OCI-LY1 (cell line): ENCODE measurements around the gene CENPO.

Experiments used
- H2AFZ ChIP-seq: fragments of 200-600 bp; sonication (generic), shearing (Covaris generic); 2 replicates; pipeline ENCODE4 v1.6.0; 2014; ENCODE audit warnings: antibody characterized with exemption, mild to moderate bottlenecking, low read length
- H3F3A ChIP-seq: fragments of 200-600 bp; sonication (generic), shearing (Covaris generic); 2 replicates; pipeline ENCODE4 v1.6.0; 2014; ENCODE audit warnings: mild to moderate bottlenecking, antibody characterized with exemption, low read length, moderate library complexity; ENCODE audit not compliant: insufficient read depth
- H3K27ac ChIP-seq: fragments of 200-600 bp; sonication (generic); 2 replicates; pipeline ENCODE4 v1.5.1; 2014; ENCODE audit warnings: low read length, mixed run types, mild to moderate bottlenecking, low read depth; ENCODE audit not compliant: poor library complexity, severe bottlenecking
- H3K27me3 ChIP-seq: fragments of 200-600 bp; sonication (generic); 2 replicates; pipeline ENCODE4 v1.6.0; 2014; ENCODE audit warnings: antibody characterized with exemption, mild to moderate bottlenecking, low read length, moderate library complexity; ENCODE audit not compliant: insufficient read depth
- H3K36me3 ChIP-seq: fragments of 200-600 bp; sonication (generic); 2 replicates; pipeline ENCODE4 v1.6.1; 2014; ENCODE audit warnings: mild to moderate bottlenecking, antibody characterized with exemption, low read length, moderate library complexity, mixed read lengths; ENCODE audit not compliant: insufficient read depth
- H3K4me1 ChIP-seq: fragments of 200-600 bp; sonication (generic); 2 replicates; pipeline ENCODE4 v1.5.1; 2014; ENCODE audit warnings: mild to moderate bottlenecking, low read length, moderate library complexity; ENCODE audit not compliant: insufficient read depth, severe bottlenecking
- H3K4me2 ChIP-seq: fragments of 200-600 bp; sonication (generic), shearing (Covaris generic); 2 replicates; pipeline ENCODE4 v1.6.1; 2014; ENCODE audit warnings: low read length
- H3K4me3 ChIP-seq: fragments of 200-600 bp; sonication (generic); 2 replicates; pipeline ENCODE4 v1.5.1; 2014; ENCODE audit warnings: low read length, low read depth, mild to moderate bottlenecking, mixed read lengths; ENCODE audit not compliant: poor library complexity, severe bottlenecking
- H3K79me2 ChIP-seq: fragments of 200-600 bp; shearing (Covaris generic); 2 replicates; pipeline ENCODE4 v1.6.1; 2016; ENCODE audit warnings: mixed run types, low read length, mixed read lengths; ENCODE audit not compliant: insufficient read depth
- H3K9ac ChIP-seq: fragments of 200-600 bp; sonication (generic), shearing (Covaris generic); 2 replicates; pipeline ENCODE4 v1.6.1; 2014; ENCODE audit warnings: mild to moderate bottlenecking, low read length, mixed read lengths
- H3K9me2 ChIP-seq: fragments of 200-600 bp; sonication (generic), shearing (Covaris generic); 2 replicates; pipeline ENCODE4 v1.6.1; 2014; ENCODE audit warnings: low read depth, mild to moderate bottlenecking, low read length, mixed read lengths
- H3K9me3 ChIP-seq: fragments of 200-600 bp; shearing (Covaris generic); 2 replicates; pipeline ENCODE4 v1.6.1; 2014; ENCODE audit warnings: low read length, mixed read lengths
- H4K20me1 ChIP-seq: fragments of 200-600 bp; sonication (generic), shearing (Covaris generic); 2 replicates; pipeline ENCODE4 v1.6.0; 2016; ENCODE audit warnings: mild to moderate bottlenecking, low read length; ENCODE audit not compliant: insufficient read depth
- CTCF ChIP-seq: fragments of 200-600 bp; sonication (generic), shearing (Covaris generic); IDR thresholded peaks from 2 replicates; pipeline ENCODE4 v1.5.1; 2017; ENCODE audit warnings: mild to moderate bottlenecking, antibody characterized with exemption, low read length, moderate library complexity, mixed read lengths
- EZH2 ChIP-seq: fragments of 200-600 bp; sonication (generic), shearing (Covaris generic); IDR thresholded peaks from 2 replicates; pipeline ENCODE4 v1.8.0; 2017; ENCODE audit warnings: borderline replicate concordance, mixed run types, mild to moderate bottlenecking, antibody characterized with exemption, low read length, moderate library complexity, mixed read lengths

Gene CENPO

DNA sequence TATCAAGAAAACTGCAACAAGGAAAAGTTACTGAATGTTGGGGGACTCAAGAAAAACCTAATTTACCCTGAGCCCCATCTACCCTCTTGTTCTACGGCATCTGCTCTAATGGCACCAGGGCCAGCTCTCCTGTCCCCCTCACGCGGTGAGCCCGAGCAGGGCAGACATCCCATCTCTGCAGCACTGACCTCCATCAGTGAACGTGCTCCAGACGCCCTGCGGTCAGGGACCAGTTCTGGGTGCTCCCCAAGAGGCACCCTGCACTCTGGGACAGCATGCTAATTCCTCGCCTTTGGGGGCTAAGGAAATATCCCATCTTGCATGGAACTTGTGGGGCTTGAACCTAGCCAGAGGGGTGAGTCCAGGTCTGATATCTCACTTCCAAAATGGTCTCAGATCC lies 43.0 kb downstream of the CENPO start:
- Histone ChIP-seq H3K36me3 (peaks cover 63% of the 10 kb centered on the region), H3F3A (no peaks in the 10 kb centered on the region), H3K4me3 (no peak overlapping the region), H3K4me1 (no peaks in the 10 kb centered on the region), H3K27me3 (no peaks in the 10 kb centered on the region), H3K9me2 (no peaks in the 10 kb centered on the region), H3K79me2 (no peaks in the 10 kb centered on the region), H3K27ac (no peak overlapping the region), H3K9ac (no peak overlapping the region), H3K9me3 (no peaks in the 10 kb centered on the region), H2AFZ (no peak overlapping the region), H4K20me1 (no peaks in the 10 kb centered on the region), H3K4me2 (no peak overlapping the region)
- TF ChIP-seq EZH2, result no peak
- no peak for TF ChIP-seq CTCF

DNA sequence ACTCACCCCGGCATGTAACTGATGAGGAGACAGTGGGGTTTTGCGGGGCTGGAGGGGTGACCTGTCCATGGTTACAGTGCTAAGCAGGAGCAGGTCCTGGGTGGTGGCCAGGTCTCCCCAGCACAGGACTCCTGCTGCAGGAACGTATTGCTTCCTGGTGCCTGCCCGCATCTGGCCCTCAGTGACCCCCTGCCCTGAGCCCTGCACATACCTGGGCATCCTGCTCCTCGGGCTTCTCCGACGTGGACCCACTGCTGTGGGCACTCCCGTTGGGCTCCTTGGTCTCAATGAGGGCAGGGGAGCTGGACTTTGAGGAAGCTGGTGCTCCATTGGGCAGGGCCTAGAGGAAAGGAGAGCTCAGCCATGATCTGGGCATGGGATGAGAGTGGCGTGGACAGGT lies 43.5 kb downstream of the CENPO start:
- Histone ChIP-seq H3K27me3 (no peaks in the 10 kb centered on the region), H3K9me3 (no peaks in the 10 kb centered on the region), H3K9me2 (no peaks in the 10 kb centered on the region), H3K4me2 (no peak overlapping the region), H3K4me3 (no peak overlapping the region), H3K4me1 (no peaks in the 10 kb centered on the region), H4K20me1 (no peaks in the 10 kb centered on the region), H3K9ac (no peak overlapping the region), H3K79me2 (no peaks in the 10 kb centered on the region), H3F3A (no peaks in the 10 kb centered on the region), H2AFZ (no peak overlapping the region), H3K27ac (no peak overlapping the region), H3K36me3 (peaks cover 63% of the 10 kb centered on the region)
- TF ChIP-seq CTCF (no peak), EZH2 (no peak)

- Histone ChIP-seq H3K79me2 (no peaks in the 10 kb centered on the region), H2AFZ (no peak overlapping the region), H3F3A (no peaks in the 10 kb centered on the region), H3K9me3 (no peaks in the 10 kb centered on the region), H4K20me1 (no peaks in the 10 kb centered on the region), H3K4me2 (no peak overlapping the region), H3K27ac (no peak overlapping the region), H3K9ac (no peak overlapping the region), H3K27me3 (no peaks in the 10 kb centered on the region), H3K9me2 (no peaks in the 10 kb centered on the region), H3K36me3 (peaks cover 72% of the 10 kb centered on the region), H3K4me1 (no peaks in the 10 kb centered on the region), H3K4me3 (no peak overlapping the region)
- TF ChIP-seq CTCF, result no peak
- TF ChIP-seq EZH2, result no peak
These were observed 44.8 kb downstream of the CENPO start for GRCh38 chr2:24837996-24838513.
